AG08396 (cell line): ENCODE data around the gene HOXD11.

Source experiments
- DNase-seq: peaks from one replicate; pipeline ENCODE4 v3.0.0; 2012; ENCODE audit warnings: low spot score, mixed read lengths

Gene HOXD11

DNA sequence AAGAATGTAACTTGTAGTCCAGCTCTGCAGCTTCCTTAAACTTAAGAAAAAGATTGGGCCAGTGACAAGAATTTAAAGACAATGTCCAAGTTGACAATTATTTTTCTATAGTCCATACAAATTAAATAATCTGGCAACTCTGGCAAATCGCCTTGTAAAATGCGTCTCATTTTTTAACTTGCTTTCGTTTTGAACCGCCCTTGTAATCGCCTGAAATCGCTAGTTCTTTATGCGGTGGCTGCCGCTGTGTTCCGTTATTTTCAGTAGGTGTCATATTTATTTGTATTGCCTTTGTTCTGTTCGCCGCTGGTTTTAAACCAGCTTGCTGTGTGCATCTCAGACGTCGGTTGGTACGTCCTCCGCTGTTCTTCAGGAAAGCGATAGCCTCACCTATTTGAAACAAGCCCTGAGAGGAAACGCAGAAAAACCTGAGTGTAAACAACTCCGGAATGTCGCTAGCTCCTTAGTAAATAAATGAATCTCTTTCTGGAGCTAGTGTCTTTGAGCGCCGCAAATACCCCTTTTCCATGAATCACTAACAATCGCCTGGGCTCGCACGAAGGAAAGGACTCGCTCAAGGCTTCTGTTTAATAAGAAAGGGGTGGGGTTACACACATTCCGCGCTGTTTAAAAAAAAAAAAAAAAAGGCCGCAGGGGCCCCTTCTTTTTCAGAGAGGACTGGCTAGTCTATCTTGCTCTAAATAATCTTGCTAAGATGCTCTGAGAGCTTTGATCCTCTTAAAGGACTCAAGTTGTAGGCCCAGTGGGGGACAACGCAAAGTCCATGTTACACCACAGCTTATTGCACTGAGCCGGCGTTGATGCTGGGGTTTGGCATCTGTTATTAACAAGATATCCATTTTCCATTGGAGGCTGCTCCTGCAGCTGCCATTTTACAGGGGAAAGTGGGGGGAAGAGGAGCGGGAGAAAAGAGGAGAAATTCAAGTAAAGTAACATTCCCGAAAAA, 25.4 kb downstream of the HOXD11 start:
- DNase-seq, result no peak

DNA sequence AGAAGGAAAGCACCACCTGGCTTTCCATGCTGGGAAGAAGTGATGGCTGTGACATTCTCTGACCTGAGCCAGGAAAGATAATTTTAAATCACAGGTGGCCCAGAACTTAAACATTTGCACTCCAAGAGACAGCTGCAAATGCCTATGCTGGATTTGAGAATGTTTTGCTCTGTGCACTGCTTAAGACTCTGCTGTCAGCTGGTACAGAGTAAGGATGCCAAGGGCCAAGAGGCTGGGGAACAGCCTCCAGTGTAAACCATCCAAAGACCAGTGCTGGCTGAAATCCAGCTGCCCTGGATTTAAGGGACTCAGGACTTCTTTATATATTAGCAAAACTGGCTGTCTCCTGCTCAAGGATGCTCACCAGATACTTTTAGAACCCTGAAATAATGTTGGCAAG, 26.3 kb downstream of the HOXD11 start:
- DNase-seq, result no peak

DNA sequence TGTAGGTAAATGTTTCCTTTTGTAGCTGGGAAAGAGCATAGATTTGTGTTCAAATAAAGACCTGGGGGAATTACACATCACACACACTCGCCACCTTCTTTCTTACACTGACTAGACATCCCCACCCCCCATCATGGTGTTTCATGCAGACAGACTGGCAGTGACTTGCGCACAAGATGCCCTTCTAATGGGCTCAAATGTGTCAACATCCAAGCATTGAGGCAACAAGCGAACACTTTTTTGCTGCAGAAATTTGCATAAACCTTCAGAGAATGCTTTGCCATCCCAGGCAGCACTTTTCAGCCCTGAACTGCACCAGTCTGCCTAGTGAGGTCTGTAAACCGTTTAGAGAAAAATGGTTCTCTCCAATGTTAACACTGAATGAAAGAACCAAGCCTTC, 27.0 kb downstream of the HOXD11 start:
- DNase-seq, result no peak

DNA sequence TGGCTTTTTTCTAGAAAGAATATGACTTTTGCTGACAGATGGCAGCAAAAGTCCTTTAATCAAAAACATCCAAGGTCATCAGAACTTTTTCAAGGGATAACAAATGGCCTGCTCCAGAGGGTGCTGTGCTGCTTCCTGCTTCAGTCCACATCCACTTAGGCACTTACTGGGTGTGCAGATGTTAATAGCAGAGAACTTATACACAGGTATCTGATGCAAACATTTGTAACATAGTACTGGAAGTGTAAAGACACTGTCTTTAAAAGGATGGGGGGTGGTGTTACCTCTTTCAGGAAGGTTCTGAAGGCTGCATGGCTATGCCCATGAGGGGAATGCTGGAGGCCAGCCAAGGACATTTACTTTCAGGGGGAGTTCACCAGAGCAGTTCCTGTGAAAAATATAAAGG, 28.0 kb downstream of the HOXD11 start:
- DNase-seq, result no peak

DNA sequence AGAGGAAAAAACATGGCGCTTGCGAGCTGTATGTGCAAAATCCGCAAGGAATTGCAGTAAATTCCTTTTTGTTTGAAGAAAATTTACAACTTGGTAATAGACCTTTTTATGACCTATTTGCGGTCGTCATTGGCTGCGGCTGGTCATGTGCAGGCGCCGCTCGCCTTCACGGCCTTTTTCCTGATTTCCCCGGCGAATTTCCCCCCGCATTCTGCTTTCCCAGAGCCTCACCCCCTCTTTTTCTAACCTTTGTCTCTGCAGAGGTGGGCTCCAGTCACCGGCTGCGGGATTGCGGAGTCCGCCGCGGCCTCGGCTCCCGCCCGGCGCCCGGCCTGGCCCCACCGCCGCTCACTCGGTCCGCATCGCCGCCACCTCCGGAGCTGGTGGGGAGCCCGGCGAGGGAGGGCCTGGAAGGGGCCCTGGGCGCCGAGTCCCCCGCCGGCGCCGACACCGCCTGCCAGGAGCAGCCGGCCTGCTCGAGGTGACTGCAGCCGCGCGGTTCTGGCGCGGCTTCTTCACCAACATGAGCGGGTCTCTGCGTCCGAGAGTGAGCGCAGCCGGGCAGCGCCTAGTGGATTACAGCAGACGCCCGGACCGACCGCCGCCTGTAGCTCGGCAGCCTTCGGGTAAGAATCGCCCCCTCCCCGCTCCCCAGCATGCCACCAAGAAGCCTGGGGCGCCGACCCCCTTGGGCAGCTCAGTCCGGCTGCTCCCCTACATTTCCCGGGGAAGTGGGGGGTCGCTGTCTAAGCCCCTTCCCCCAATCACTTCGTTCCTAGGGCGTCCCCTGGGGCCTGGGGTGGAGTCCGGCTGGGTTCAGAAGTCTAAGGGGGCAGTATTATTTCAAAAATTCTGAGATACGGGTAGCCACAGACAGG, 29.5 kb downstream of the HOXD11 start:
- DNase-seq, result no peak

DNA sequence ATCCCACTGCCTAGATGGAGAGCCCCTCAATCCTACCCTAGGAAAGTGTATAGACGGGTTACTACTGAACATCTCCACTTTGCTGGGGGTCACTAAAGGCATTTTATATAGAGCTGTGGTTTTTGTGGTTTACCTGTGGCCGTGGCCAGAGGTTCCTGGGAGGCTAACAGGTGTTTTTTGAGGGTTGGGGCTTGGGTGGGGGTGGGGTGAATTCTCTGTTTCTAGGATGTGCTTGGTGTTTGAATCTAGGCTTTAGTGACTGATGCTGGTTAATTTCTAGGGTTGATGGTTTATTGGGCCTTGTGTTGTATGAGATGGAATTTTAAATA, 30.1 kb downstream of the HOXD11 start:
- no peak for DNase-seq

DNA sequence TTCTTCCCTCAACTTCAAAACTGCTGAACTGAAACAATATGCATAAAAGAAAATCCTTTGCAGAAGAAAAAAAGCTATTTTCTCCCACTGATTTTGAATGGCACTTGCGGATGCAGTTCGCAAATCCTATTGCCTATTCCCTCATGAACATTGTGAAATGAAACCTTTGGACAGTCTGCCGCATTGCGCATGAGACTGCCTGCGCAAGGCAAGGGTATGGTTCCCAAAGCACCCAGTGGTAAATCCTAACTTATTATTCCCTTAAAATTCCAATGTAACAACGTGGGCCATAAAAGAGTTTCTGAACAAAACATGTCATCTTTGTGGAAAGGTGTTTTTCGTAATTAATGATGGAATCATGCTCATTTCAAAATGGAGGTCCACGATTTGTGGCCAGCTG, 30.8 kb downstream of the HOXD11 start:
- no peak for DNase-seq

DNA sequence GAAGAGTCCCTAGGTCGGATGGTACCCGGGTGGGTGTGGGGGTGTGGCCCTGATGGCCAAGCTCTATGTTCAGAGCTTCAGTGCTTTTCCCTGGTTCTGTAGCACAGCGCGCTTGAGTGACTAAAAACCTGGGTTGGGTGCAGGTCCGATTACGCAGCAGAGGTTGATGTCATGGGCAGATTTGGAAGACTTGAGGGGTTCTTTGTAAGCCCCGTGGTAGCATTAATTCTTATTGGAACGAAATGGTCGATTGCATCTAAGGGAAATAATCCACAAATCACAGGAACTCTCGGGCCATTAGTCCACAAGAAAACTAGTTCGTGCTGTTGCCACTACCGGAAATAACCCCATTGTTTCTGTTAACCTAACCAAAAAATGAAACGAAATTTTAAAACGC, 31.4 kb downstream of the HOXD11 start:
- DNase-seq, result no peak

DNA sequence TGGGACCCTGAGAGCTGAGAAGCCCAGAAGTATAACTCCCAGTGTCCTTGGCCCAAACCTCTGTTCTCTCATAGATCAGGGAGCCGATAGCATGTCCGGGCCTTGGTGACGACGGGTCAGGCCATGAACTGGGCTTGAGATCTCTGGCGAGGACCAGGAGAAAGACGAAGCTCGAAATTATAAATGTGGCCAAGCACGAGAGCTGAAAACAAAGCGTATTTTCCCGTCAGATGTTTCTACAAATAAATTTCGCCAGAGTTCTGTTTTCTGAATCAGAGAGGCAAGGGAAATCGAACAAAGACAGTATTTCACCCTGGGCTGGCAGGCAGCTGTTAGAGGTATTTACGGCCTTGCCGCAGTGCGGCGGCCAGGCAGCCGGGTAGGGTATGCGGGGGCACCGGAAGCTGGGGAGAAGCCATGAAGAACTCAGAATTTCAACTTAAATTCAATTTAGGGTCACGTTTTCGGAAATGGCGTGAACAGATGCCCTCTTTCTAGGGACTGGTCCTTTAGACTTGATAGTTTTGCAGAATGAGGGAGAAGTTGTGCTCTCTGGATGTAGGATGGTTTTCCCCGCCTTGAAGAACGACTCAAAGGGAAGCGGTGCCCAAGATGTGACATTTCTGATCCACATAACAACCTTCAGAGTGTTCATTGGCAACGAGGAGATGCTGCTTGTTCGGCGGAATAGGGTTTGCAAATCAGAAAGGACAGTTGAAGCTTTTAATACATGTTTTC, 32.0 kb downstream of the HOXD11 start:
- DNase-seq, result no peak

DNA sequence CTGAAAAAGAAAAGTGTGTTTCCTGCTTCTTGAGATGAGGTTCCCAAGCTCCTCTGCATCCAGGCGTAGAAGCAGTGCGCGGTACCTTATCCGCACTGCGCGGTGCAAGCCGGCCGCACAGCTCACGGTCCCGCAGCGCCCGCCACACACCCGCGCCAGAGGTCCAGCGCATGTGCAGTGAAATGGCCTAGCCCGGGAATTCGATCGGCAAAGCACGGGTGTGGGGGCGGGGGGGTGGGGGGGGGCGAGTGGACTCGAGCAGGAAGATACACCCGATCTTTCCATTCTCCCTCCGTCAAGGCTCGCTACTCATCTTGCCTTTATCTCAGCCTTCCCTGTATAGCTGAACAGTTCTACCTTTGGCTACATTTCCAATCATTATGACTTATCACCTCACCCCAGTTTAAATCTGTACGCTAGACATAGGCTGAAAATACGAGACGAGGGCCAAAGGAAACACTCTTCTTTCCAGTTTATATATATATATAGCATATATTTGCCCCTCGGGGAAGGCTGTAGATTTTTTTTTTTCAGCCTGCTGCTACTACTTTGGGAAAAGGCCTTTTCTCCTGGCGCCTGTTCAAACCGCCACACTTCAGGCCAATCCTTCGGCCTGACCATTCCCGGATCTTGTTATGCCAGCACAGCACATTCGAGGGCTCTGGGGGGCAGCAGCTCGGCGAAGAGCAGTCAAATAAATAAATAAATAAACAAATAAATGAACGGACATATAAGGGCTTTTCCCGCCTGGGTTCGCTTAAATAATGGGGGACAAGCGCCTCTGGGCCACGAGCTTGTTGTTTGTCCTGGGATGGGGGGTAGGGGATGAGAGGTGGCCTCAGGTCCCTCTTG, 32.8 kb downstream of the HOXD11 start:
- no peak for DNase-seq

DNA sequence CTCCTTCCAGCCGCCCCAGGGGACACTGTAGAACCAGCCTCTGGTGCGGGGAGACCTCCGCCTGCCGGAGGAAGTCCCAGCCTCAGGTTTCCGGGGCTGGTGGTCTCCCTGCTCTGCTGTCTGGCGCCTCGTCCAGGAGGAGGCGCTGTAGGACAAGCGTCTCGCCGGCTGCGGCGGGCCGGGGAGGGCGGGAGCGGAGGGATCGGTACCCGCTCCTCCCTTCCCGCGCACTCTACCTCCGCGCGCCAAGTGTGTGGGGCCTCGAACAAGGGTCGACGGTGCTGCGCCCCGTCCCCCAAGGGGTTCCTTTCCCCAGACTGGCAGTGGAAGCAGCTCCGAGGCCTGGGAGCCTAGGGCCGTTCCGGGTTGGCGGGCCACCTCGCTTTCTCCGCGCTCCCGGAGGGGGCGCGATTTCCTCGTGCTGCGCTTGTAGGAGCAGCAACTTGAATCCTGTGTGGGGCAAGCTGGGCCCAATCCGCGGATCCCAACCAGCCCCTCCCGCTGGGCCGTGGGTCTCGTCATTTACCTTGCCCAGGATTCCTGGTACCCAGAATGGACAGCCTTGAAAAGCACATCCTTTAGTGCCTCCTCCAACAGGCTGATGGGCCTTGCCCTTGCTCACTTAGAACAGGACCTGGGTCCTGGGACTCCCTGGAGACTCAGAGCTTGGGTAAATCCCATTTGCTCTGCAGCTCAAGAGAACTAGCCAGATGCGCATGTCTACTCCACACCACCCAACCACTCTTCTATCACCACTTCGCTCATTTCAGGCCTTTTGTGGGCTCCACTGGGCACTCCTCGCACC, 33.6 kb downstream of the HOXD11 start:
- DNase-seq, result peak; percentile 94

DNA sequence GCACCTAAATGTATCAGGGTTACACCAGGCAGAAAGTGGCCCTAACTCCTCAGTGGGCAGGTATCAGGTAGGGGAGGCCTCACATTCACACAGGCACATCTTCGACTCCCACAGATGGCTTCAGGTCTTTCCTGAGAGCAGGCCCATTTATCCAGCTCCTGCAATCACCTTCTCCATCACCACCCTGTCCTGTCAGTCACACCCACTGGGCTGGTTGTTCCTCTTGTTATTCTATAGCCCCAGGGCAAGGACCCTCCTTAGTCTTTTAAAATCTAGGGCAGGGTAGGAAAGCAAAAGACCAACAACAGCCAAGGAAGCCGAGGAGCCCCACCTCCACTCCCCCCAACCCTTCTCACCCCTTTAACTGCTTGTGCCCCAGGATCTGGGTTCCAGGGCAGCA, 35.2 kb downstream of the HOXD11 start:
- DNase-seq, result no peak

DNA sequence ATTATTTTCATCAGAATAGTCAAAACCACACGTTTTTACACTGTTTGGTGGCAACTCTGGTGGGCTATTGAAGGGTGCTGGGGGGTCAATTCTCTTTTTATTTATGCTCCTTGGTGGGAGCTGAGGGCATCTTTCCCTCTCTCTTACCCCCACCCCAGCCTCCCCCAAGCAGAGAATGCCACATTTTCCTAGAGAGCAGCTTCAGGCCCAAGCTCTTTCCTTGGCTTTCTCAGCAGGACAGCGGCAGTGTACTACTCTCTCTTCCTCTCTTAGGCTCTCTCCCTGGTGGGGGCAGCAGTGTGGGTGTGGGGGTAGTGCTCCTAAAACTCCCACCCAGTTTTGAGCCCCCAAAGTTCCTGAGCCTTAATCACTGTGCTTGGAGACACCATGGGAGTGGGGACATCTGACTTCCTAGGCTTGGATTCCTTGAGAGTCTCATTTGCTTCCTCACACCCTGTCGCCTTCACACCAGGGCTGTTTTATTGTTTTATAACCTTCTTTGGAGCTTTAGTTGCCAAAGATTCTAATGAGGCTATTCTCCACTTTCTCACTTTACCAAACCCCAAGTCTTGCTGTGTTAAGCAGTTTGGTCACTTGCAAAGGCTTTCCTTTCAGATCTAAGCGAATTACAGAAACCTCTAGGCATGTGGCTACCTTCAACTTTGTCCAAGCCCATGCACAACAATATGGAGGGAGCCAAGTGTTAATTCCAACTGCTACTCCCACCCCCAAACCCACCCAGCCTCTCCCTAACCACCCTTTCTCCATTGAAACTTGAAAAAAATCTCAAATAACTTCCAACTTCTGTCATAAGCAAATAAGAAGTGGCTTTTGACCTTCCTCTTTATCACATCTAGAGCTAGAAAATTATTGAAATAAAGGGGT, 38.2 kb downstream of the HOXD11 start:
- no peak for DNase-seq

DNA sequence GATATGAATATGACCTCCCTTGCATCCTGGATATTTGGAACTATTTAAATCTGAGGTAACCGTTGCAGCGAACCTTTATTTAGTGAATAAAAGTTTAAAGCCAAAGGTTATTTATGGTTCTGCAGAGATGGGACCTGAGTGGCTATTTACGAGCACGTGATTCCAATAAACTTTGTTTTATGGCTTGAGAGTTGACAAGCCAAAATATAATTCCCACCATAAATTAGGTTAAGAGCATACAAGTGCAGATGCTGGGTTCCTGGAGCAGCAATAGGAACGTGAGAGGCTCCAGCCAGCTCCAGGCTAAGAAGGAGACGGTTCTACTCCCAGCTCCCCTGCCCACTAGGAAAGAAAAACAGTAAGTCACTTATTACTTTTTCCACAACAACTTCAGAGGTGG, 39.0 kb downstream of the HOXD11 start:
- DNase-seq, result no peak

DNA sequence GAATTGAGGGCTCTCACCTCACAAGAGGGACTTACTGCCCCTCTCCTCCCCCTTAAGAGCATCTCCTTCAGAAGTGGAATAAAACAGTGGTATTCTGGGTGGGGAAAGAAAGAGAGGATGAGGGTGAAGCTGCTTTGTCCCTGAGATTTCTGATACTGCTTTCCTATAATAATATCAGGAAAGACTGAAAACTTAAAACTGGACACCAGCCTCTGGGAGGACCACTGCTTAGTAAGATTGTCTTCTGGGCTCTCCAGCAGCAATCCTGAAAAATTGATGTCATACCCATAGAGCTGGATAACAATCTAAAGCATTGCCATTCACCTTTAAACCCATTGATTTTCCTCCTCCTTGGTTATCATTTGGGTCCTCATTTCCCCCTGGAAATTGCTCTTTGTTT, 39.6 kb downstream of the HOXD11 start:
- no peak for DNase-seq

DNA sequence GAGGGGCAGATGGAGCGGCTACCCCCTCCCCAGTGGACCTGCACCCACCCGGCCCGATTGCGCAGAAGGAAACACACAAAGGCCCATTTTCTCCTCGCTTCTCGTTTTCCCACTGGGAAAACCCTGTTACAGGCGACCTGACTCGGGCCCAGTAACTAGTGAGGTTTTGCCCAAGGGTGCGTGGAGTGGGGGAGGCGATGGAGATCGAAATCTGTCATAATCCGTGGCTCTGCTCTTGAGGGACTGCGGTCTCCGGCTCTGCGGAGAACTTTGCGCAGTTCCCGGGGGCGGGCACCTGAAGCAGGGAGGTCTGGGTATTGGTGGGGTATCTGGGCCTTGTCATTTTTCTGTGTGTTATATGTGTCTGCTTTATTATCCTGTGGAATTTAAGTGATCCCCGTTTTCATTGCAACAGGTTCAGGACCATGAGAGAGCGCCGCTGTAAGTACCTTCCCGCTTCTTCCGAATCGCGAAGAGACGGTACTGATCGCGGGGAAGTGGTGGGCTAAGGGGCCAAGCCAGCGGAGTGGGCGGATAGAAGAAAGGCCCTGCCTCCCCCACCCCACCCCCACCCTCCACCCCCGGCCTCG, 40.2 kb downstream of the HOXD11 start:
- no peak for DNase-seq

DNA sequence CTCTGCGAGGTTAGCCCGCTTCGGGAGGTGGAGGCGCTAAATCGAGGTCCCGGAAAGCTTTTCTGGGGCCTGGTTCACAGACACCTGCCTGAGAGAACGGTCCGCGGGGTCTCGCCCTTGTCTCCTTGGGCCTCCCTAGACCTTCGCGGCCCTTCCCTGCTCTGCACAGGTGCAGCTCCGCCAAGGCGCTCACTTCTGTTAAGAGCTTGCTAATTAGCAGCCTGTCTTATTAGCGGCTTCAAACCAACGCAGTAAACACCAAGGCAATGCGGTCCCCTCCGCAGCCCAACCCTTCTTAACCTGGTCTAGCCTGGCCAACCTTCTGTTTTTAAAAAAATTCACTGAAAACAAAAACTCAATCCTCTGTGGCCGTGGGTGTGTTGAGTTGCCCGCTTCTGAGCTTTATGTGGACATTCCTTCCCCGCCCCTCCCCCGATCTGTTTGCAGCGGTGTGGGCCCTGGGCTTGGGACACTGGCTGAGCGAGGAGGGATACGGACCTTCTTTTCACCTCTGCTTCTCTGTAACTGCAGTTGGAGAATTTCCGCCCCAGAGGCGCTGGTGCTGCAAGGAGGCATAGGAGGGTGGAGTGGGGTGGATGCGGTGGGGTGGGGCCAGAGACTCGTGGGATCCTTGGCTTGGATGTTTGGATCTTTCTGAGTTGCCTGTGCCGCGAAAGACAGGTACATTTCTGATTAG, 40.9 kb downstream of the HOXD11 start:
- no peak for DNase-seq

DNA sequence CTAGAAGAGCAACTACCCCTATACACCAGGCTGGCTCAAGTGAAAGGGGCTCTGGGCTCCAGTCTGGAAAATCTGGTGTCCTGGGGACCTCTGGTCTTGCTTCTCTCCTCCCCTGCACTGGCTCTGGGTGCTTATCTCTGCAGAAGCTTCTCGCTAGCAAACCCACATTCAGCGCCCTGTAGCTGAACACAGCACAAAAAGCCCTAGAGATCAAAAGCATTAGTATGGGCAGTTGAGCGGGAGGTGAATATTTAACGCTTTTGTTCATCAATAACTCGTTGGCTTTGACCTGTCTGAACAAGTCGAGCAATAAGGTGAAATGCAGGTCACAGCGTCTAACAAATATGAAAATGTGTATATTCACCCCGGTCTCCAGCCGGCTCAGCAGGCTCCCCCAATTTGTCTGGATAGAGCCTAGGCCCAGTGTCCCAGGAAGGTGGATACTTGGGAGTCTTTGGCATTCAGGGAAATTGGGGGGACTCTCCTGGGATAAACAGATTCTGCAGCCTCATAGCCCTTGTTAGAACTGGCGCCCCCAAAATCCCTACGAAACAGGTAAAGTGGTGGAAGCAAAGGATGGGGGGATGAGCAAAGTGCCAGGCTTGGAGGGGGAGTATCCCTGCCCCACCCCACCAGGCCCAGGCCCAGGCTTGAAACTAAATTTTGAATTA, 41.8 kb downstream of the HOXD11 start:
- no peak for DNase-seq
